Liver (tissue), 10 donors: ENCODE results near the gene SNX15. TPM values are rescaled to one million over a fixed set of nuclear protein-coding genes. Genes with fewer than 3 reads are reported as not detected.

ENCODE experiments used
- DNase-seq: peaks from one replicate; pipeline ENCODE4 v3.0.0-alpha.2; 2017; ENCODE audit warnings: low spot score
- H3K27ac ChIP-seq, 2 donors: one replicate each; pipeline ENCODE4 v1.7.0; 2013; ENCODE audit warnings: inconsistent platforms in 2 of 2, low read length in 2 of 2, control low read depth in 1 of 2, low read depth in 1 of 2, mild to moderate bottlenecking in 1 of 2
- H3K27me3 ChIP-seq, 4 donors: one replicate each; pipeline versions ENCODE4 v1.6.1 to v1.7.0; 2013; ENCODE audit warnings: low read length in 3 of 4, inconsistent platforms in 1 of 4, mild to moderate bottlenecking in 1 of 4, moderate library complexity in 1 of 4; ENCODE audit not compliant: control insufficient read depth in 4 of 4, insufficient read depth in 4 of 4
- H3K36me3 ChIP-seq, 4 donors: one replicate each; pipeline versions ENCODE4 v1.6.1 to v1.7.0; 2013; ENCODE audit warnings: low read length in 3 of 4, mild to moderate bottlenecking in 3 of 4, low read depth in 1 of 4, moderate library complexity in 1 of 4; ENCODE audit not compliant: control insufficient read depth in 4 of 4, insufficient read depth in 3 of 4
- H3K4me1 ChIP-seq, 4 donors: one replicate each; pipeline versions ENCODE4 v1.6.1 to v1.7.0; 2013; ENCODE audit warnings: low read length in 3 of 4, mild to moderate bottlenecking in 3 of 4, moderate library complexity in 1 of 4; ENCODE audit not compliant: control insufficient read depth in 4 of 4, insufficient read depth in 4 of 4
- H3K4me3 ChIP-seq, 3 donors: one replicate each; pipeline versions ENCODE4 v1.6.1 to v1.7.0; 2013; ENCODE audit warnings: low read length in 3 of 3, control low read depth in 1 of 3, low read depth in 1 of 3, mild to moderate bottlenecking in 1 of 3
- H3K9ac ChIP-seq, 2 donors: one replicate each; pipeline ENCODE4 v1.7.0; 2013; ENCODE audit warnings: low read length in 2 of 2, mild to moderate bottlenecking in 2 of 2, moderate library complexity in 2 of 2, control low read depth in 1 of 2, low read depth in 1 of 2
- H3K9me3 ChIP-seq, 4 donors: one replicate each; pipeline versions ENCODE4 v1.6.1 to v1.7.0; 2013; ENCODE audit warnings: low read length in 3 of 4; ENCODE audit not compliant: control insufficient read depth in 4 of 4
- EGR1 ChIP-seq, 2 donors: IDR thresholded peaks; 2 replicates each; pipeline ENCODE4 v1.6.1; 2016 to 2018; ENCODE audit warnings: antibody characterized with exemption in 2 of 2, low read depth in 2 of 2
- HNF4A ChIP-seq, 2 donors: conservative IDR thresholded peaks; 2 replicates each; pipeline ENCODE4 v1.6.1; 2016; ENCODE audit warnings: antibody characterized with exemption in 2 of 2, mild to moderate bottlenecking in 2 of 2
- JUND ChIP-seq, 2 donors: IDR thresholded peaks; 2 replicates each; pipeline ENCODE4 v1.6.1; 2016; ENCODE audit warnings: antibody characterized with exemption in 2 of 2
- NR2F2 ChIP-seq: IDR thresholded peaks from 2 replicates; pipeline ENCODE4 v1.6.1; 2016; ENCODE audit warnings: antibody characterized with exemption
- RAD21 ChIP-seq, 2 donors: IDR thresholded peaks; 2 replicates each; pipeline ENCODE4 v1.6.1; 2016; ENCODE audit warnings: antibody characterized with exemption in 2 of 2, mild to moderate bottlenecking in 2 of 2
- SP1 ChIP-seq: IDR thresholded peaks from 2 replicates; pipeline ENCODE4 v1.6.1; 2018; ENCODE audit warnings: antibody characterized with exemption, mild to moderate bottlenecking
- WGBS: extraction: QIAGEN DNeasy Blood & Tissue Kit; methylation state at CpG from one replicate; pipeline ENCODE4 v1.1.7; 2013; 5-methylcytosine and 5-hydroxymethylcytosine counted together
- polyA plus RNA-seq, 2 donors: library from polyadenylated mRNA; stranded (reverse) in 1 of 2; unstranded in 1 of 2; fragments of 200-250 nt in 1 of 2; fragments of >200 nt in 1 of 2; fragmentation: Nextera tagmentation in 1 of 2; extraction: Ambion mirVana in 1 of 2; gene quantifications; one replicate each; pipeline versions ENCODE4 v1.2.1 to v1.2.3, GENCODE V29; 2013 to 2015
- small RNA-seq: library from RNA; depleted of rRNA; stranded (forward); fragments of <200 nt; gene quantifications from one replicate; pipeline ENCODE3, GENCODE V24; 2014
- total RNA-seq, 2 donors: library from RNA; depleted of rRNA; stranded (reverse); fragments of >200 nt; gene quantifications; one replicate each; pipeline ENCODE4 v1.2.3, GENCODE V29; 2014
- TF ChIP-seq, protein P1 (sequence below): IDR thresholded peaks from 2 replicates; pipeline ENCODE4 v1.6.1; 2016; ENCODE audit warnings: antibody characterized with exemption, mild to moderate bottlenecking
- TF ChIP-seq, protein P2 (sequence below): IDR thresholded peaks from 2 replicates; pipeline ENCODE4 v1.6.1; 2016; ENCODE audit warnings: antibody characterized with exemption
- donor health status: healthy.
- donor health status: healthy.
- donor health status: healthy.
- donor health status: healthy.
- donor health status: healthy.

Gene SNX15
- total and polyA plus RNA-seq, 4 donors: 4.5 to 7.2 (median 5.7) TPM

DNA sequence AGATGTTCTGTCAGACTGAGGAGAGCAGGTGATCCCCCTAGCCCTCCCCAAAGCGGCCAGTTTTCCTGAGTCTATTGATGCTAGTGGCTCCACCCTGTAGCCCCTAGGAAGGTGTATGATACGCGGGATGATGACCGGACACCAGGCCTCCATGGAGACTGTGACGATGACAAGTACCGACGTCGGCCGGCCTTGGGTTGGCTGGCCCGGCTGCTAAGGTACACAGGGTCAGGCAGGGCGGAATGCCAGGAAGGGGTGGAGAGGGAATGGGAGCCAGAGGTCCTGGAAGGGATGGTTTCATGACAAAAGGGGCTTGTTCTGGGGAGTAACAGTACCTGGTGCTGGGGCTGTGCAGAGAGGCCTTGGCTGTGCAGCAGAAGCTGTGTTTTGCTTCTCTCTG lies 60.0 kb downstream of the SNX15 start (continued):
- TF ChIP-seq, protein P1, sequence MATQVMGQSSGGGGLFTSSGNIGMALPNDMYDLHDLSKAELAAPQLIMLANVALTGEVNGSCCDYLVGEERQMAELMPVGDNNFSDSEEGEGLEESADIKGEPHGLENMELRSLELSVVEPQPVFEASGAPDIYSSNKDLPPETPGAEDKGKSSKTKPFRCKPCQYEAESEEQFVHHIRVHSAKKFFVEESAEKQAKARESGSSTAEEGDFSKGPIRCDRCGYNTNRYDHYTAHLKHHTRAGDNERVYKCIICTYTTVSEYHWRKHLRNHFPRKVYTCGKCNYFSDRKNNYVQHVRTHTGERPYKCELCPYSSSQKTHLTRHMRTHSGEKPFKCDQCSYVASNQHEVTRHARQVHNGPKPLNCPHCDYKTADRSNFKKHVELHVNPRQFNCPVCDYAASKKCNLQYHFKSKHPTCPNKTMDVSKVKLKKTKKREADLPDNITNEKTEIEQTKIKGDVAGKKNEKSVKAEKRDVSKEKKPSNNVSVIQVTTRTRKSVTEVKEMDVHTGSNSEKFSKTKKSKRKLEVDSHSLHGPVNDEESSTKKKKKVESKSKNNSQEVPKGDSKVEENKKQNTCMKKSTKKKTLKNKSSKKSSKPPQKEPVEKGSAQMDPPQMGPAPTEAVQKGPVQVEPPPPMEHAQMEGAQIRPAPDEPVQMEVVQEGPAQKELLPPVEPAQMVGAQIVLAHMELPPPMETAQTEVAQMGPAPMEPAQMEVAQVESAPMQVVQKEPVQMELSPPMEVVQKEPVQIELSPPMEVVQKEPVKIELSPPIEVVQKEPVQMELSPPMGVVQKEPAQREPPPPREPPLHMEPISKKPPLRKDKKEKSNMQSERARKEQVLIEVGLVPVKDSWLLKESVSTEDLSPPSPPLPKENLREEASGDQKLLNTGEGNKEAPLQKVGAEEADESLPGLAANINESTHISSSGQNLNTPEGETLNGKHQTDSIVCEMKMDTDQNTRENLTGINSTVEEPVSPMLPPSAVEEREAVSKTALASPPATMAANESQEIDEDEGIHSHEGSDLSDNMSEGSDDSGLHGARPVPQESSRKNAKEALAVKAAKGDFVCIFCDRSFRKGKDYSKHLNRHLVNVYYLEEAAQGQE: no peak
- TF ChIP-seq JUND (IDR thresholded peaks at IDR 0.05) (no peak), HNF4A (conservative IDR thresholded peaks at IDR 0.05) (no peak)
- TF ChIP-seq, protein P2, sequence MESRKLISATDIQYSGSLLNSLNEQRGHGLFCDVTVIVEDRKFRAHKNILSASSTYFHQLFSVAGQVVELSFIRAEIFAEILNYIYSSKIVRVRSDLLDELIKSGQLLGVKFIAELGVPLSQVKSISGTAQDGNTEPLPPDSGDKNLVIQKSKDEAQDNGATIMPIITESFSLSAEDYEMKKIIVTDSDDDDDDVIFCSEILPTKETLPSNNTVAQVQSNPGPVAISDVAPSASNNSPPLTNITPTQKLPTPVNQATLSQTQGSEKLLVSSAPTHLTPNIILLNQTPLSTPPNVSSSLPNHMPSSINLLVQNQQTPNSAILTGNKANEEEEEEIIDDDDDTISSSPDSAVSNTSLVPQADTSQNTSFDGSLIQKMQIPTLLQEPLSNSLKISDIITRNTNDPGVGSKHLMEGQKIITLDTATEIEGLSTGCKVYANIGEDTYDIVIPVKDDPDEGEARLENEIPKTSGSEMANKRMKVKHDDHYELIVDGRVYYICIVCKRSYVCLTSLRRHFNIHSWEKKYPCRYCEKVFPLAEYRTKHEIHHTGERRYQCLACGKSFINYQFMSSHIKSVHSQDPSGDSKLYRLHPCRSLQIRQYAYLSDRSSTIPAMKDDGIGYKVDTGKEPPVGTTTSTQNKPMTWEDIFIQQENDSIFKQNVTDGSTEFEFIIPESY: no peak

DNA sequence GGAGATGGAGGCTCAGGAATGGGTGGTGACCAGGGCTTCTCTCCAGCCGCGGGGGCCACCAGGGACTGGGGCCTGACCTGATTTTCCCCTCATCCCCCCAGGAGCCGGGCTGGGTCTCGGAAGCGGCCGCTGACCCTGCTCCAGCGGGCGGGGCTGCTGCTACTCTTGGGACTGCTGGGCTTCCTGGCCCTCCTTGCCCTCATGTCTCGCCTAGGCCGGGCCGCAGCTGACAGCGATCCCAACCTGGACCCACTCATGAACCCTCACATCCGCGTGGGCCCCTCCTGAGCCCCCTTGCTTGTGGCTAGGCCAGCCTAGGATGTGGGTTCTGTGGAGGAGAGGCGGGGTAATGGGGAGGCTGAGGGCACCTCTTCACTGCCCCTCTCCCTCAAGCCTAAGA lies 60.6 kb downstream of the SNX15 start:
- H3K27ac ChIP-seq: no peak overlapping the region
- H3K4me3 ChIP-seq: no peak overlapping the region
- peaks cover 5 to 39% (median 13%) of the 10 kb centered on the region in 4 donors for H3K36me3 ChIP-seq
- 95% methylated on average over 15 of the region's 15 CpGs for WGBS
- H3K27me3 ChIP-seq: no peaks in the 10 kb centered on the region
- DNase-seq: no peak
- no peaks in the 10 kb centered on the region for H3K9me3 ChIP-seq
- no peak for TF ChIP-seq NR2F2
- no peak for TF ChIP-seq EGR1 (IDR thresholded peaks at IDR 0.05; ENCODE audit: low read depth in 2 of 2)
- TF ChIP-seq RAD21 (IDR thresholded peaks at IDR 0.05): no peak
- TF ChIP-seq, protein P2: no peak
- peaks cover 10 to 23% (median 18%) of the 10 kb centered on the region in 4 donors for H3K4me1 ChIP-seq
- no peak overlapping the region for H3K9ac ChIP-seq

DNA sequence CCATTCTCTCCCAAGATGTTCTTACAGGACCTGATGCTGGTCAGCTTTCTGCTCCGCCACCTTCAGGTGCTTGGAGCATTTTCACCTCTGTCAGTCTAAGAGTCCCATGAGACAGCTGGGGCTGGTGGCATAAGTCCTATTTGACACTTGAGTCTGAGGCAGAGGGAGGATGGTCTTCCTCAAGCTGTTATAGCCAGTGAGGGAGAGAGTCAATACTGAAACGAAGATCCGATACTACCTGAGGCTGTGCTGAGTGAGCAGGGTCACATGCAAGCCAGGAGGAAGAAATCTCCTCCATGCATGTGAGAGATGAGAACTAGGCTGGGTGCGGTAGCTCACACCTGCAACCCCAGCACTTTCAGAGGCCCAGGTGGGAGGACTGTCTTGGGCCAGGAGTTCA lies 62.4 kb downstream of the SNX15 start:
- WGBS: 91% methylated on average over 4 of the region's 4 CpGs
- Histone ChIP-seq H3K4me3 (no peak overlapping the region), H3K9me3 (no peaks in the 10 kb centered on the region), H3K27me3 (no peaks in the 10 kb centered on the region), H3K4me1 (peaks cover 5 to 12% (median 10%) of the 10 kb centered on the region in 4 donors), H3K27ac (no peak overlapping the region), H3K36me3 (peaks cover 5 to 39% (median 13%) of the 10 kb centered on the region in 4 donors), H3K9ac (no peak overlapping the region)
- TF ChIP-seq RAD21 (IDR thresholded peaks at IDR 0.05) (no peak), SP1 (no peak)
- no peak for DNase-seq

Small RNA genes within 50 kb of the gene (small RNA-seq; reads per million reads assigned to genes)
- not detected for gene MIR6879
- gene SNX15: not detected

Other genes starting within 250 kb of the SNX15 start
- 100 to 1,000 TPM in 1 of 2 donors, 10 to 100 TPM in 1; 46.2 to 135 TPM for gene SF1, start 248.9 kb upstream of the SNX15 start, total RNA-seq
- gene SF1, start 248.9 kb upstream of the SNX15 start, polyA plus RNA-seq: 10 to 100 TPM; 44.9 to 54.0 TPM
- 1 to 10 TPM; 4.6 to 6.9 TPM for gene MAP4K2, start 224.2 kb upstream of the SNX15 start, total RNA-seq
- gene MAP4K2, start 224.2 kb upstream of the SNX15 start, polyA plus RNA-seq: 1 to 10 TPM; 2.1 to 2.3 TPM
- gene MEN1, start 216.9 kb upstream of the SNX15 start, total RNA-seq: 10 to 100 TPM; 12.1 to 15.1 TPM
- gene MEN1, start 216.9 kb upstream of the SNX15 start, polyA plus RNA-seq: 10 to 100 TPM in 1 of 2 donors, 1 to 10 TPM in 1; 9.0 to 14.7 TPM
- 1 to 10 TPM in 1 of 2 donors, under 1 TPM in 1; 0.75 to 1.2 TPM for gene CDC42BPG, start 182.8 kb upstream of the SNX15 start, total RNA-seq
- under 1 TPM; 0.18 to 0.40 TPM for gene CDC42BPG, start 182.8 kb upstream of the SNX15 start, polyA plus RNA-seq
- gene EHD1, start 148.8 kb upstream of the SNX15 start, total RNA-seq: 10 to 100 TPM; 27.3 to 36.4 TPM
- gene EHD1, start 148.8 kb upstream of the SNX15 start, polyA plus RNA-seq: 10 to 100 TPM in 1 of 2 donors, 1 to 10 TPM in 1; 8.3 to 11.1 TPM
- 10 to 100 TPM; 18.3 to 27.8 TPM for gene ATG2A, start 110.2 kb upstream of the SNX15 start, total RNA-seq
- 10 to 100 TPM; 15.6 to 34.1 TPM for gene ATG2A, start 110.2 kb upstream of the SNX15 start, polyA plus RNA-seq
- 1 to 10 TPM; 5.3 to 6.6 TPM for gene PPP2R5B, start 102.8 kb upstream of the SNX15 start, total RNA-seq
- gene PPP2R5B, start 102.8 kb upstream of the SNX15 start, polyA plus RNA-seq: 1 to 10 TPM; 2.9 to 4.9 TPM
- gene GPHA2, start 91.5 kb upstream of the SNX15 start, total RNA-seq: not detected
- gene GPHA2, start 91.5 kb upstream of the SNX15 start, polyA plus RNA-seq: not detected
- not detected for gene MAJIN, start 55.3 kb upstream of the SNX15 start, total RNA-seq
- gene MAJIN, start 55.3 kb upstream of the SNX15 start, polyA plus RNA-seq: under 1 TPM; 0.09 to 0.31 TPM
- gene BATF2, start 30.5 kb upstream of the SNX15 start, total RNA-seq: 1 to 10 TPM in 1 of 2 donors, under 1 TPM in 1; 0.51 to 1.2 TPM
- 1 to 10 TPM; 1.6 to 3.2 TPM for gene BATF2, start 30.5 kb upstream of the SNX15 start, polyA plus RNA-seq
- 10 to 100 TPM; 10.8 to 17.1 TPM for gene ARL2, start 13.3 kb upstream of the SNX15 start, total RNA-seq
- 10 to 100 TPM; 12.9 to 19.5 TPM for gene ARL2, start 13.3 kb upstream of the SNX15 start, polyA plus RNA-seq
- 1 to 10 TPM; 3.8 to 7.9 TPM for gene SAC3D1, start 13.8 kb downstream of the SNX15 start, total RNA-seq
- 1 to 10 TPM; 6.1 to 7.4 TPM for gene SAC3D1, start 13.8 kb downstream of the SNX15 start, polyA plus RNA-seq
- 1 to 10 TPM; 1.2 to 2.1 TPM for gene NAALADL1, start 31.1 kb downstream of the SNX15 start, total RNA-seq
- gene NAALADL1, start 31.1 kb downstream of the SNX15 start, polyA plus RNA-seq: 1 to 10 TPM; 1.6 to 1.7 TPM
- gene CDCA5, start 56.6 kb downstream of the SNX15 start, total RNA-seq: 10 to 100 TPM in 1 of 2 donors, under 1 TPM in 1; 0.17 to 12.0 TPM
- 1 to 10 TPM in 1 of 2 donors, under 1 TPM in 1; 0.72 to 2.7 TPM for gene CDCA5, start 56.6 kb downstream of the SNX15 start, polyA plus RNA-seq
- gene ZFPL1, start 56.8 kb downstream of the SNX15 start, total RNA-seq: 10 to 100 TPM; 12.3 to 14.4 TPM
- gene ZFPL1, start 56.8 kb downstream of the SNX15 start, polyA plus RNA-seq: 10 to 100 TPM; 18.1 to 19.2 TPM
- 100 to 1,000 TPM; 102 to 158 TPM for gene VPS51, start 68.8 kb downstream of the SNX15 start, total RNA-seq
- gene VPS51, start 68.8 kb downstream of the SNX15 start, polyA plus RNA-seq: 10 to 100 TPM; 33.2 to 66.0 TPM
- 100 to 1,000 TPM in 1 of 2 donors, 10 to 100 TPM in 1; 69.4 to 337 TPM for gene TM7SF2, start 84.4 kb downstream of the SNX15 start, total RNA-seq
- 100 to 1,000 TPM in 1 of 2 donors, 10 to 100 TPM in 1; 39.0 to 109 TPM for gene TM7SF2, start 84.4 kb downstream of the SNX15 start, polyA plus RNA-seq
- 1 to 10 TPM; 2.2 to 4.9 TPM for gene ZNHIT2, start 90.3 kb downstream of the SNX15 start, total RNA-seq
- gene ZNHIT2, start 90.3 kb downstream of the SNX15 start, polyA plus RNA-seq: 10 to 100 TPM in 1 of 2 donors, 1 to 10 TPM in 1; 7.4 to 13.9 TPM
- gene FAU, start 94.7 kb downstream of the SNX15 start, total RNA-seq: 100 to 1,000 TPM; 199 to 332 TPM
- gene FAU, start 94.7 kb downstream of the SNX15 start, polyA plus RNA-seq: 100 to 1,000 TPM; 393 to 535 TPM
- 10 to 100 TPM; 31.7 to 39.2 TPM for gene MRPL49, start 94.9 kb downstream of the SNX15 start, total RNA-seq
- 10 to 100 TPM; 31.1 to 47.2 TPM for gene MRPL49, start 94.9 kb downstream of the SNX15 start, polyA plus RNA-seq
- gene SYVN1, start 107.1 kb downstream of the SNX15 start, total RNA-seq: 100 to 1,000 TPM in 1 of 2 donors, 10 to 100 TPM in 1; 19.9 to 210 TPM
- 10 to 100 TPM; 41.1 to 72.1 TPM for gene SYVN1, start 107.1 kb downstream of the SNX15 start, polyA plus RNA-seq
- gene SPDYC, start 142.8 kb downstream of the SNX15 start, total RNA-seq: under 1 TPM in 1 of 2 donors, not detected in 1; 0.08 TPM
- 1 to 10 TPM in 1 of 2 donors, under 1 TPM in 1; 0.52 to 1.1 TPM for gene SPDYC, start 142.8 kb downstream of the SNX15 start, polyA plus RNA-seq
- gene CAPN1, start 154.5 kb downstream of the SNX15 start, total RNA-seq: 100 to 1,000 TPM in 1 of 2 donors, 10 to 100 TPM in 1; 81.7 to 183 TPM
- gene CAPN1, start 154.5 kb downstream of the SNX15 start, polyA plus RNA-seq: 10 to 100 TPM; 39.6 to 48.4 TPM
- 1 to 10 TPM; 4.9 to 6.1 TPM for gene POLA2, start 234.5 kb downstream of the SNX15 start, total RNA-seq
- gene POLA2, start 234.5 kb downstream of the SNX15 start, polyA plus RNA-seq: 1 to 10 TPM; 1.5 TPM